Right lobe of liver (tissue), 6 donors: ENCODE results near the gene KSR2. TPM values are rescaled to one million over a fixed set of nuclear protein-coding genes. Genes with fewer than 3 reads are reported as not detected.
"Not testable (repeated sequence)": the region's sequence is repeated elsewhere in the genome, so short reads cannot be mapped to it uniquely, and the experiment has no call there.

Experiments used
- ATAC-seq, 4 donors: fragments of 200-7000 bp; cut with Tn5 transposase; one replicate each; pipeline ENCODE4 v1.9.1; 2020; ENCODE audit warnings: mild to moderate bottlenecking in 4 of 4, moderate library complexity in 4 of 4
- DNase-seq, 3 donors: peaks; one replicate each; pipeline ENCODE4 v3.0.0-alpha.2; 2020
- H3K27ac ChIP-seq, 3 donors: fragments of 200-600 bp; one replicate each; pipeline ENCODE4 v1.8.0; 2022
- H3K27me3 ChIP-seq, 2 donors: fragments of 200-600 bp; one replicate each; pipeline ENCODE4 v1.8.0; 2022
- H3K36me3 ChIP-seq, 4 donors: fragments of 200-600 bp; sonication (generic) in 1 of 4; one replicate each; pipeline versions ENCODE4 v1.5.1 to v1.8.0; 2017 to 2022; ENCODE audit warnings: control low read depth in 1 of 4
- H3K4me1 ChIP-seq, 4 donors: fragments of 200-600 bp; sonication (generic) in 1 of 4; one replicate each; pipeline versions ENCODE4 v1.5.1 to v1.8.0; 2017 to 2022; ENCODE audit warnings: control low read depth in 1 of 4
- H3K4me3 ChIP-seq, 3 donors: fragments of 200-600 bp; one replicate each; pipeline ENCODE4 v1.8.0; 2022
- H3K9me3 ChIP-seq, 4 donors: fragments of 200-600 bp; sonication (generic) in 1 of 4; one replicate each; pipeline versions ENCODE4 v1.5.1 to v1.8.0; 2017 to 2022; ENCODE audit warnings: control low read depth in 1 of 4
- POLR2A ChIP-seq: fragments of 450-650 bp; IDR thresholded peaks from one replicate; pipeline ENCODE4 v1.6.1; 2017; ENCODE audit warnings: antibody characterized with exemption, mild to moderate bottlenecking
- WGBS: methylation state at CpG from one replicate; pipeline ENCODE4 v1.1.6; 2018; ENCODE audit warnings: low coverage, low lambda C conversion rate; ENCODE audit not compliant: insufficient coverage; ENCODE audit errors: missing lambda C conversion rate; 5-methylcytosine and 5-hydroxymethylcytosine counted together
- intact Hi-C, 2 donors: fragments of 100-400 bp; cut with DNase I; formaldehyde crosslinking; loops; one replicate each; pipeline versions ENCODE4 v1.11.2 to v1.14.1; 2022
- total RNA-seq, 6 experiments: library from RNA; depleted of rRNA in 2 of 6; stranded (reverse); fragments of >200 nt in 2 of 6; fragmentation: NEBNext Ultra II Directional in 3 of 6; extraction: Animal tissue kit (Norgen Biotek cat#: 25700) in 3 of 6; gene quantifications; one replicate each; pipeline versions ENCODE4 v1.1.0 to v1.2.4, GENCODE V29; 2016 to 2023
- TF ChIP-seq, protein P1 (sequence below), 4 donors: fragments of 200-600 bp in 3 of 4; fragments of 450-650 bp in 1 of 4; IDR thresholded peaks; one replicate each; pipeline versions ENCODE4 v1.5.1 to v1.8.0; 2016 to 2022; ENCODE audit warnings: antibody characterized with exemption in 4 of 4, mild to moderate bottlenecking in 2 of 4
- donor health status: DM: no; HTN: yes; CAD: no.
- donor health status: DM: no; HTN: no; CAD: no.
- donor health status: DM: no; HTN: no; CAD: no.
- donor health status: DM: no; HTN: yes; CAD: no.
- donor health status: DM: no; HTN: yes; CAD: no.

Gene KSR2
- total RNA-seq, 6 experiments from 2014 or later, result 0.02 to 0.07 (median 0.02) TPM; not detected in 2

GRCh38 chr12:117641885-117642284, 326.9 kb downstream of the KSR2 start:
- DNase-seq, result no peak
- WGBS, result 51% methylated on average over 7 of the region's 7 CpGs

DNA sequence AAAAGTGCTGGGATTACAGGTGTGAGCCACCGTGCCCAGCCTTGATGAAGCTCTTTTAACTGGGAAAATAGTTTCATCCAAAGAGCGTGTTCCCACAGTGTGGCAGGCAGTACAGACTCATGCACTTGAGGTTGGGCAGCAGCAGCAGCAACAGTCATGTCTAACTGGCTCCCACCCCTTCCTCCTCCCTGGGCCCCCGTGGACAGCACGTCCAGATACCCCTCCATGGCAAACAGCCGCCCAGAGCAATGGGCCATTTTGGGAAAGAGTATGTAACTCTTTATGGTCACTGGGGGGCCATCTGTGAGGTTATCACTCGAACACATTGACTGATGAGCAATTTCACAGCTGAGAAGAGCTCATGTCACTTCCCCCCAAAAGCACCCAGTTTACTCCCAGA, 328.3 kb downstream of the KSR2 start:
- Histone ChIP-seq H3K9me3 (no peaks in the 10 kb centered on the region), H3K27me3 (no peaks in the 10 kb centered on the region), H3K36me3 (no peaks in the 10 kb centered on the region), H3K27ac (no peak overlapping the region), H3K4me3 (no peak overlapping the region), H3K4me1 (no peaks in the 10 kb centered on the region)
- TF ChIP-seq, protein P1, sequence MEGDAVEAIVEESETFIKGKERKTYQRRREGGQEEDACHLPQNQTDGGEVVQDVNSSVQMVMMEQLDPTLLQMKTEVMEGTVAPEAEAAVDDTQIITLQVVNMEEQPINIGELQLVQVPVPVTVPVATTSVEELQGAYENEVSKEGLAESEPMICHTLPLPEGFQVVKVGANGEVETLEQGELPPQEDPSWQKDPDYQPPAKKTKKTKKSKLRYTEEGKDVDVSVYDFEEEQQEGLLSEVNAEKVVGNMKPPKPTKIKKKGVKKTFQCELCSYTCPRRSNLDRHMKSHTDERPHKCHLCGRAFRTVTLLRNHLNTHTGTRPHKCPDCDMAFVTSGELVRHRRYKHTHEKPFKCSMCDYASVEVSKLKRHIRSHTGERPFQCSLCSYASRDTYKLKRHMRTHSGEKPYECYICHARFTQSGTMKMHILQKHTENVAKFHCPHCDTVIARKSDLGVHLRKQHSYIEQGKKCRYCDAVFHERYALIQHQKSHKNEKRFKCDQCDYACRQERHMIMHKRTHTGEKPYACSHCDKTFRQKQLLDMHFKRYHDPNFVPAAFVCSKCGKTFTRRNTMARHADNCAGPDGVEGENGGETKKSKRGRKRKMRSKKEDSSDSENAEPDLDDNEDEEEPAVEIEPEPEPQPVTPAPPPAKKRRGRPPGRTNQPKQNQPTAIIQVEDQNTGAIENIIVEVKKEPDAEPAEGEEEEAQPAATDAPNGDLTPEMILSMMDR (IDR thresholded peaks at IDR 0.05), result no peak
- TF ChIP-seq POLR2A, result no peak
- no peak for ATAC-seq
- intact Hi-C loops, result no loop called here
- WGBS, result 62% methylated on average over 4 of the region's 6 CpGs
- DNase-seq, result no peak

More at GRCh38 chr12:117641885-117642284, 326.9 kb downstream of the KSR2 start:
- intact Hi-C loops, result no loop called here
- ATAC-seq, result no peak
- Histone ChIP-seq H3K27me3 (no peaks in the 10 kb centered on the region), H3K27ac (no peak overlapping the region), H3K36me3 (no peaks in the 10 kb centered on the region), H3K4me1 (no peaks in the 10 kb centered on the region), H3K9me3 (no peaks in the 10 kb centered on the region), H3K4me3 (no peak overlapping the region)
- no peak for TF ChIP-seq POLR2A
- TF ChIP-seq, protein P1 (IDR thresholded peaks at IDR 0.05), result no peak

DNA sequence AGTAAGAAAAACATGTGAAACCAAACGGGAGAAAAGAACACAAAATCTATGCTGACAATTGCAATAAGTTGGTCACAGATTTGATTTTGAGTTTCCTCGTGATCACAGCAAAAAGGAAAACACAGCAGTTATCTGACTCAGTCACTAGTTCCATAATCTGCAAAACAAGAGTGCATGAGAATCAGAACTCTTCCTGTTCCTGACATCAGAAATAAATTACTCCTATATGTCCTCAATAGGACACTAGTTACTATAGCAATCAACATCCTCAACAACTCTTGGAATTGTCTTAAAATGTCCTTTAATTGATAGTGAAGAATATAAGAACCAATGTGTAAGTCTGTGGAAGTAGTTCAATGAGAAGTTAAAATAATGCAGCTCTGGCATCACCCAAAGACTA, 339.3 kb downstream of the KSR2 start:
- no peaks in the 10 kb centered on the region for H3K27me3 ChIP-seq
- TF ChIP-seq, protein P1 (IDR thresholded peaks at IDR 0.05), result no peak
- no peak for TF ChIP-seq POLR2A
- no peak for ATAC-seq
- no peak overlapping the region for H3K27ac ChIP-seq
- 28% methylated on average over 2 of the region's 2 CpGs for WGBS
- no peak overlapping the region for H3K4me3 ChIP-seq
- intact Hi-C loops, result no loop called here
- H3K9me3 ChIP-seq, result no peaks in the 10 kb centered on the region
- DNase-seq, result no peak
- no peaks in the 10 kb centered on the region for H3K4me1 ChIP-seq
- no peaks in the 10 kb centered on the region for H3K36me3 ChIP-seq

- H3K4me1 ChIP-seq, H3K4me3 ChIP-seq, H3K9me3 ChIP-seq, H3K27me3 ChIP-seq, H3K36me3 ChIP-seq, intact Hi-C loops, H3K27ac ChIP-seq, DNase-seq, ATAC-seq: not testable (repeated sequence)
- 48% methylated on average over 2 of the region's 7 CpGs for WGBS
These were observed 340.1 kb downstream of the KSR2 start for GRCh38 chr12:117628711-117629110.

GRCh38 chr12:117622741-117623140, 346.0 kb downstream of the KSR2 start:
- Histone ChIP-seq H3K36me3 (no peaks in the 10 kb centered on the region), H3K27ac (no peak overlapping the region), H3K4me1 (no peaks in the 10 kb centered on the region), H3K27me3 (no peaks in the 10 kb centered on the region), H3K4me3 (no peak overlapping the region), H3K9me3 (no peaks in the 10 kb centered on the region)
- ATAC-seq (no peak), DNase-seq (no peak)
- TF ChIP-seq POLR2A, result no peak
- TF ChIP-seq, protein P1 (IDR thresholded peaks at IDR 0.05), result no peak
- WGBS, result 79% methylated on average over 1 of the region's 1 CpG
- intact Hi-C loops, result no loop called here
